Kidney epithelial cell (primary cell): ENCODE data around the gene TIPARP. TPM values are rescaled to one million over a fixed set of nuclear protein-coding genes. Genes with fewer than 3 reads are reported as not detected.

Source experiments
- DNase-seq: peaks from one replicate; pipeline ENCODE4 v3.0.0-alpha.2; 2010; ENCODE audit warnings: low read depth
- H3K27me3 ChIP-seq: 2 replicates; pipeline ENCODE4 v1.6.0; 2011; ENCODE audit warnings: low read length; ENCODE audit not compliant: control insufficient read depth, insufficient read depth
- H3K36me3 ChIP-seq: 2 replicates; pipeline ENCODE4 v1.5.1; 2011; ENCODE audit warnings: low read length; ENCODE audit not compliant: control insufficient read depth, insufficient read depth
- H3K4me3 ChIP-seq: 2 replicates; pipeline ENCODE4 v1.5.1; 2011; ENCODE audit warnings: low read depth, mild to moderate bottlenecking, control low read depth, low read length
- total RNA-seq: library from RNA; depleted of rRNA; stranded (reverse); fragments of >200 nt; gene quantifications from 2 replicates; pipeline ENCODE4 v1.2.3, GENCODE V29; 2015
- TF ChIP-seq, protein P1 (sequence below): IDR thresholded peaks from 2 replicates; pipeline ENCODE4 v1.5.1; 2011; ENCODE audit warnings: mild to moderate bottlenecking, moderate library complexity, low read length, control low read depth, inconsistent platforms; ENCODE audit not compliant: insufficient read depth, poor library complexity, severe bottlenecking

The TIPARP gene
- total RNA-seq, 1 donor from 2014 or later, result 26.2 TPM

DNA sequence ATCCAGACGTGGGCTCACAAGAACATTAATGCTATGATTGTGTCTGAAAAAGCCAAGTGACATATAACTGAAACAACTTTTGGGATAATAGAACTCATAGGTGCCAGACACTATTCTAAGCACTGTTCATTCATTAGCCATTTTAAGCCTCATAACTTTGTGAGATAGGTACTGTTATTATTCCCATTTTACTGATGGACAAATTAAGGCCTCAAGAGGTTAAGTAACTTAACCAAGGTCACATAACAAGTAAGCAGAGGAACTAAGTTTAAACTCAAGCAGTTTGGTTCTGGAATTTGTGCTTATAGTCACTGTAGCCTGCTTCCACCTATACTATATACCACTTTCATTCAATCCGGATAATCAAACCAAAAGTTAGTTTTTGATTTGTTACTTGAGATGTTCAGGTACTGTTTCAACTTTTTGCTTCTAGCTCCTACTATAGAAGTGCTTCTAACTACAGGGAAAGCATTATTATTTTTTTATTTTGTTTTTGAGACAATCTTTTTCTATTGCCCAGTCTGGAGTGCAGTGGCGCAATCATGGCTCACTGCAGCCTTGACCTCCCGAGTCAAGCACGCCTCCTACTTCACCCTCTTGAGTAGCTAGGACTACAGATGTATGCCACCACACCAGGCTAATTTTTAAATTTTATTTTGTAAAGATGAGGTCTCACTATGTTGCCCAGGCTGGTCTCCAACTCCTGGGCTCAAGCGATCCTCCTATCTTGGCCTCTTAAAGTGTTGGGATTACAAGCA lies 41.9 kb downstream of the TIPARP start:
- H3K36me3 ChIP-seq, result no peaks in the 10 kb centered on the region

DNA sequence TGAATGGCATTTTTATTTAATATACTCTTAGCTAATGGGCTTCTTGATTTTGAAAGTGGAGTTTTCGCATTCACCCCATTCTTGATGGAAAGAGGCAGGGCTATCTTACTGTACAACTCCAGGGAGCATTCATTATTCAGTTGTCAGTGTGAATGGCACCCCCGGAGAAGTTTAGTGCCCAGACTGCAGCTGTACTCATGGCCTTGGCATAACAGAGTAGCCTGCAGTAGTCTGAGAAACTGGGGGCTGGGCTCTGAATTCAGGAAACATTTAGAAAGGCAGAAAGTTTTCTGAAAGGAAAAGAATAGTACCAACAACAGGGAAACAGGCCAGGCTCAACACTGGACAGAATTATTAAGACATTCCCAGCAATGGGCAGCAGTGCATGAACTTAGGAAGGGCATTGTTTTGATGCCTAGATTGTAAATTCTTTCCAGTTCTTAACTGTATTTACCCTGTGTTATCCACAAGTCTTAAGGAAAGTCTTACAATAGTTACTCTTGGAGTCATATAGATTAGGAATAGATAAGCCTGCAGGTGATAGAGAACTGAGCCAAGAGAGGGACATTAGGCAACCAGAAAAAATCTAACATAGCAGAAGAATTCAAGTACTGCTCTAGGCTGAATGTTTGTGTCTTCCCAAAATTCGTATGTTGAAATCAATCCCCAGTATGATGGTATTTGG lies 44.4 kb downstream of the TIPARP start:
- Histone ChIP-seq H3K4me3 (no peak overlapping the region), H3K27me3 (no peaks in the 10 kb centered on the region), H3K36me3 (no peaks in the 10 kb centered on the region)
- no peak for DNase-seq
- TF ChIP-seq, protein P1, sequence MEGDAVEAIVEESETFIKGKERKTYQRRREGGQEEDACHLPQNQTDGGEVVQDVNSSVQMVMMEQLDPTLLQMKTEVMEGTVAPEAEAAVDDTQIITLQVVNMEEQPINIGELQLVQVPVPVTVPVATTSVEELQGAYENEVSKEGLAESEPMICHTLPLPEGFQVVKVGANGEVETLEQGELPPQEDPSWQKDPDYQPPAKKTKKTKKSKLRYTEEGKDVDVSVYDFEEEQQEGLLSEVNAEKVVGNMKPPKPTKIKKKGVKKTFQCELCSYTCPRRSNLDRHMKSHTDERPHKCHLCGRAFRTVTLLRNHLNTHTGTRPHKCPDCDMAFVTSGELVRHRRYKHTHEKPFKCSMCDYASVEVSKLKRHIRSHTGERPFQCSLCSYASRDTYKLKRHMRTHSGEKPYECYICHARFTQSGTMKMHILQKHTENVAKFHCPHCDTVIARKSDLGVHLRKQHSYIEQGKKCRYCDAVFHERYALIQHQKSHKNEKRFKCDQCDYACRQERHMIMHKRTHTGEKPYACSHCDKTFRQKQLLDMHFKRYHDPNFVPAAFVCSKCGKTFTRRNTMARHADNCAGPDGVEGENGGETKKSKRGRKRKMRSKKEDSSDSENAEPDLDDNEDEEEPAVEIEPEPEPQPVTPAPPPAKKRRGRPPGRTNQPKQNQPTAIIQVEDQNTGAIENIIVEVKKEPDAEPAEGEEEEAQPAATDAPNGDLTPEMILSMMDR, result no peak

More for the DNA sequence above, 41.9 kb downstream of the TIPARP start:
- Histone ChIP-seq H3K4me3 (no peak overlapping the region), H3K27me3 (no peaks in the 10 kb centered on the region)
- no peak for DNase-seq
- TF ChIP-seq, protein P1, result no peak

DNA sequence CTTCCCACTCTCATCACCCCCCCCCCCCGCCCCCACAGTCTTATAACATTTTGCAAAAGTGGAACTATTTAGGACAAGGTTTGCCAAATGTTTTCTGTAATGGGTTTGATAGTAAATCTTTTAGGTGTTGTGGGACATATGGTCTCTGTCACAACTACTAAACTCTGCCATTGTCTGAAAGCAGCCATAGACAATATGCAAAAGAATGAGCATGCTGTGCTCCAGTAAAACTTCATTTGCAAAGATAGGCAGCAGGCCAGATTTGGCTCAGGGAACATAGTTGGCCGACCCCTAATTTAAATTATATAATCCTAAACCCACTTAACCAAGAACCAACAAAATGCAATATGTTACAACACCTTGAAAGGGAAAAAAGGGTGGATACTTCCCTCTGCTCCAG lies 46.4 kb downstream of the TIPARP start:
- Histone ChIP-seq H3K27me3 (no peaks in the 10 kb centered on the region), H3K4me3 (no peak overlapping the region), H3K36me3 (no peaks in the 10 kb centered on the region)
- TF ChIP-seq, protein P1, result no peak
- DNase-seq, result no peak

DNA sequence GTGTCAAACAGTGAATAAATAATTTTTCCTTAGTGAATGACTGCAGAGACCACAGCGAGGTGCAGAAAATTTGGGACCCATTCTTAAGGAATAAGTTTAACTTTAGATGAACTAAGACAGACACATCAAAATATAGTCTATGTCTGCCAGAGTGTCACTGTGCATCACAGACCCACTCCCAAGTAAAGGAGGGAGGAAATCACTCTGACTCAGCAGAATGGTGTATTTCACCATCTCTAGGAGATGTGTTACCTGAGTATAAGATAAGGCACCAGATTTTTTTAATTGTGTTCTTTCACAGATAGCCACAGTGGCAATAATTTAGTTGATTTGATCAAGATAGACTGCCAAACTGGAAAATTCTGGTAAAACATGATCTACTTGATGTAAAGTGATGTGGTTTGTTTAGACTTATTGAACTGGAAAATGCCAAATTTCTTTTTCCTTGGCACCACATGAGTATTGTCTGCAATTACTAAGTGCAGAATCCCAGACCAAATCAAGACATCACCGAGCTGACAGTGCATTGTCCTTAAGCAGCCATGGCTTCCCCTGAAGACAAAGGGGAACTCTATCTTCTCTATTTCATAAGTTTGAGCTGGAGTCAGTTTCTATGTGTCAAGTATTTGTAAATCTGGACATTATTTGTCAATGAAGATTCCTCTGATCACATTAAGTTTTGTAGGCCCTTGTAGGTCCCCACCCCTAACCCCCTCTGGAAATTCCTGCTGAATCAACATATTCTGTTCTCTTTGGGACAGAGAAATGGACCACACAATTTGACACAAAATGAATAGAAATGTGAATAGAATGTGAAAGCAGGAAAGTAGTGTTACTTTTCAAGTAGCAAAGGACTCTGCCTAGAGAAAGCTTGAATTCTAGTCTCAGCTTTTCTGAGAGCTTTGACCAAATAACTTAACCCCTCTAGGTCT lies 47.6 kb downstream of the TIPARP start:
- TF ChIP-seq, protein P1, result no peak
- DNase-seq, result no peak
- H3K4me3 ChIP-seq, result no peak overlapping the region
- H3K36me3 ChIP-seq, result no peaks in the 10 kb centered on the region
- H3K27me3 ChIP-seq, result no peaks in the 10 kb centered on the region

DNA sequence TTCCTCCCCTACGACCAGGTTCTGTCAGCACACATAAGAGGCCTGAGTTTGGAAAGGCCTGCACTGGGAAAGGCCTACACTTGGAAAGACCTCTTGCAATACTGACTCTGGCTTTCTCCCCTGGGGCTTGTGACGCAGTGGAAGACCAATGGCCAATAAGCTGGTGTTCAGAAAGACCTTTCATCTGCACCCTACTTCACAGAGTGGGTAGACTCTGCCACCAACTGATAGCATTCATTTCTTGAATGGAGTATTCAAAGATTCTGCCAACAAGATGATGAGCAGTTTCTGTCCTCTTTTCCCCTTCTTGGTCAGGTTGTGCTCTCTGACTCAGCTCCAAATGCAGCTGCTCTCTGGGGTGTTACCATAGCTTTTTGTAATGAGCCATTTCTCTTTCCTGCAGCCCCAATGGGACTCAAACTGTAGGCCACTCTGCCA lies 48.8 kb downstream of the TIPARP start:
- H3K4me3 ChIP-seq, result no peak overlapping the region
- no peaks in the 10 kb centered on the region for H3K27me3 ChIP-seq
- DNase-seq, result no peak
- no peaks in the 10 kb centered on the region for H3K36me3 ChIP-seq
- TF ChIP-seq, protein P1, result no peak
